Suppressor macrophage (primary cell): ENCODE measurements around the gene RIPOR3.
"Not testable (repeated sequence)": the region's sequence is repeated elsewhere in the genome, so short reads cannot be mapped to it uniquely, and the experiment has no call there.

Source experiments
- DNase-seq, 4 experiments: peaks; one replicate each; pipeline ENCODE4 v3.0.0-alpha.2; 2020 to 2022

The RIPOR3 gene

DNA sequence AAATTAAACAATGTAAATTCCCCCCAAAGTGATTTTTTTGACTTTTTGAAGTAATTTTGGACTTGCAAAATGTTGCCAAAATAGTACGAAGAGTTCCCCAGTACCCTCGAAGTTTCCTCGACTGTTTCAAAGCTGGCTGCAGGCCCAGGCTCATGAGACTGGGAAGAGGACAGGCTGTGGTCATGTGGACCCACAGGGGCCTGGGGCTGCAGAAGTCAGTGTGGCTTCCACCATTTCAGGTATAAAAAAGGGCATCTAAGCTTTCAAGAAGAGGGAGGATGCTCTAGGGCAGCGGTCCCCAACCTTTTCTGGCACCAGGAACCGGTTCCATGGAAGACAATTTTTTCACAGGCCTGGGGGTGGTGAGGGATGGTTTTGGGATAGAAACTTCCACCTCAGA is 106.1 kb downstream of the RIPOR3 start:
- no peak for DNase-seq

DNA sequence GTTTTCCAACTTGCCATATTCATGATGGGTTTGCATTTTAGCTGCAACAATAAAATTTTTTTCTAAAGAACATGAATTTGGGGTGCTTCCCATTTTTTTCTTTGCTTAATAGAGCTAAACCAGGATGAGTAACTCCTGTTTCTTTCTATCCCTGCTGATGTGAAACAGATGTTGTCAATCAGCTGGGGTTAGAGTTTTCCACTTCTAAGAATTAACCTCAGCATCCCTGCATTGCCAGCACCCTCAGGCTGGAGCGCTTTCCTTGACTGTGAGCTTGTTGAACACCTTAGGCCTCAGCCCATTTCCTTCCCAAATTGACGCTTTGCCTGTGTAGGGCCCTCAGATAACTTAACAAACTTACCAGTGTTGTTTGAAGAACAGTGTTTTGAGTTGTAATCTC is 106.7 kb downstream of the RIPOR3 start:
- no peak for DNase-seq

- no peak for DNase-seq
These were observed 107.7 kb downstream of the RIPOR3 start for GRCh38 chr20:50583442-50584150.

DNA sequence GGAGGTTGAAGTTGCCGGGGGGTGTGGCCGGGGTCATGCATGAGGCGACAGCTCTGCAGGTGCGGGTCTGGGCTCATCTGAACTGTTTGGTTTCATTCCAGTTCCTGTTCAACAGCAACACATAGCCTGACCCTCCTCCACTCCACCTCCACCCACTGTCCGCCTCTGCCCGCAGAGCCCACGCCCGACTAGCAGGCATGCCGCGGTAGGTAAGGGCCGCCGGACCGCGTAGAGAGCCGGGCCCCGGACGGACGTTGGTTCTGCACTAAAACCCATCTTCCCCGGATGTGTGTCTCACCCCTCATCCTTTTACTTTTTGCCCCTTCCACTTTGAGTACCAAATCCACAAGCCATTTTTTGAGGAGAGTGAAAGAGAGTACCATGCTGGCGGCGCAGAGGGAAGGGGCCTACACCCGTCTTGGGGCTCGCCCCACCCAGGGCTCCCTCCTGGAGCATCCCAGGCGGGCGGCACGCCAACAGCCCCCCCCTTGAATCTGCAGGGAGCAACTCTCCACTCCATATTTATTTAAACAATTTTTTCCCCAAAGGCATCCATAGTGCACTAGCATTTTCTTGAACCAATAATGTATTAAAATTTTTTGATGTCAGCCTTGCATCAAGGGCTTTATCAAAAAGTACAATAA is 108.6 kb downstream of the RIPOR3 start:
- no peak for DNase-seq

GRCh38 chr20:50582092-50582491 is 109.2 kb downstream of the RIPOR3 start:
- no peak for DNase-seq

GRCh38 chr20:50580842-50581544 is 110.3 kb downstream of the RIPOR3 start:
- no peak for DNase-seq

DNA sequence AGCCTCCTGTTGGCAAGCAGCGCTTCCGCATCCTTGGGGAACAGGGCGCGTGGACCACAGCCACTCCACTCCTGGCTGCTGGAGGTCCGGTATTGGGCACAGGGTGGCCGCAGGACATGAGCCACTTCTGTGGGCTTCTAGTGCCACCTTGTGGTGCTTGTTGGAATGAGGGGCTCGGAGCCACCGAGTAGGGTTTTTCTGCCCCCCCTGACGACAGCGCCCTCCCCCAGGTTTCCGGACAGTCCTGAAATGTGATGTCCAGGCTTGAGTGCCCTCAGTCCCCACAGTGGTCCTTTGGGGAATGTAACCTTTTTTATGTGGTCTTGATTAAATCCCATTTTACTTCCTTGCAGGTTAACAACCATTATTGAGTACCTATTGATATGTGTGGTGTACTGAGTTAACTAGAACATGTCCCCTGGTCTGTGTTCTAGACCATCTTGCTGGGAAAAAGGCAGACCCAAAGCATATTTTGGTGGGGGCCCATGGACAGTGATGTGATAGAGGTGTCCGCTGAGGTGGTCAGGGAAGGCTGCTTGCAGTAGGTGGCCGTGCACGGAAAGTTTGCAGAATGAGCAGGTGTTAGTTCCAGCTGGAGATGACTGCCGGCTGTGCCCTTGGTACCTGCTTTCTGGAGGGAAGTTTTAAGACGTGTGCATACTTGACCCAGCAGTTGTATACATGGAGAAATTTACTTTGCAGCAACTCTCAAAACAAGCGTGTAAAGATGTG is 111.2 kb downstream of the RIPOR3 start:
- peak; percentile 54 to 72 (median 62) for DNase-seq

DNA sequence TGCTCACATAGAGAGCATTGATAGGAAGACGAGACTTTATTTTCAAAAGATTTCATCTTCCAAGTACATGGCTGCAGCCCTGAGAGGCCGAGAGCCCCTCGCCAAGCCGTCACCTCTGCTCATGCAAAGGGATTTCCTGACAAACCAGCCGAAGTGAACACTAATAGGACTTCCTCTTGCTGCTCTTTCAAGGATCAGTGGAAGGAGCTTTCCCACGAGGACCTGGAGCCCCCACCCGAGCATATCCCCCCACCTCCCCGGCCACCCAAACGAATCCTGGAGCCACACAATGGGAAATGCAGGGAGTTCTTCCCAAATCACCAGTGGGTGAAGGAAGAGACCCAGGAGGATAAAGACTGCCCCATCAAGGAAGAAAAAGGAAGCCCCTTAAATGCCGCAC is 111.8 kb downstream of the RIPOR3 start:
- DNase-seq: no peak

DNA sequence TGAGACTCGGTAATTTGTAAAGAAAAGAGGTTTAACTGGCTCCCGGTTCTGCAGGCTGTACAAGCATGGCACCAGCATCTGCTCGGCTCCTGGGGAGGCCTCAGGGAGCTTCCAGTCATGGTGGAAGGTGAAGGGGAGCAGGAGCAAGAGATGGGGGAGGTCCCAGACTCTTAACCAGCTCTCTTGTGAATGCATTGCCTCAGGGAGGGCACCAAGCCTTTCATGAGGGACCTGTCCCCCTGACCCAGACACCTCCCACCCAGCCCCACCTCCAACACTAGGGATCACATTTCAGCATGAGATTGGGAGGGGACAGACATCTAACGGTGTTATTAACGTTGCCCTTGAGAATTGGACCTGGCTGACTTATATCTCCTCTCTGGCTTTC is 112.6 kb downstream of the RIPOR3 start:
- no peak for DNase-seq

DNA sequence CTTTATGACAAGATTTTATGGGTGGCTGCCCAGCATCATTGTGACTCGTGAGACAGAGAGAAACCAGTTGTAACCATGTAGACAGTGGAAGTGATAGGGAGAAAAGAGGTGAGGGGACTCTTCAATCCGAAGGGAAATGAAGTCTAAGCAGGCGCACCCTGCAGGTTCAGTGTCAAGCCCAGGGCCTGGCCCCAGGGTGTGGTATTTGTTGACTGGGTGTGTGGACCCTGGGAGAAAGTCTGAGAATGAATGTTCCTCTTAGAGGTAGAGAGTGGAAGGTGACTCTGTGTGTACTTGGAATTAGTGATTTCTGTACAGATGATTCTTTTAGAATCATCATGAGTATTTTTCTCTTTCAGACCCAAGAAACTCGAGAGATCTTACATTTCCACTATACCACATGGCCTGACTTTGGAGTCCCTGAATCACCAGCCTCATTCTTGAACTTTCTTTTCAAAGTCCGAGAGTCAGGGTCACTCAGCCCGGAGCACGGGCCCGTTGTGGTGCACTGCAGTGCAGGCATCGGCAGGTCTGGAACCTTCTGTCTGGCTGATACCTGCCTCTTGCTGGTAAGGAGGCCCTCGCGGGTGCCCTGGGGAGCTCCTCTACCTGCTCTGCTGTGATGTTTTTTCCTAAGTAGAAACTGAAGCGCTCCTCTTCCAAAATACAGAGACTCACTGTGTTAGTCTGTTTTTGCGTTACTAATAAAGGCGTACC is 113.1 kb downstream of the RIPOR3 start:
- DNase-seq: no peak

- no peak for DNase-seq
These were observed 113.9 kb downstream of the RIPOR3 start for GRCh38 chr20:50577175-50578018.

DNA sequence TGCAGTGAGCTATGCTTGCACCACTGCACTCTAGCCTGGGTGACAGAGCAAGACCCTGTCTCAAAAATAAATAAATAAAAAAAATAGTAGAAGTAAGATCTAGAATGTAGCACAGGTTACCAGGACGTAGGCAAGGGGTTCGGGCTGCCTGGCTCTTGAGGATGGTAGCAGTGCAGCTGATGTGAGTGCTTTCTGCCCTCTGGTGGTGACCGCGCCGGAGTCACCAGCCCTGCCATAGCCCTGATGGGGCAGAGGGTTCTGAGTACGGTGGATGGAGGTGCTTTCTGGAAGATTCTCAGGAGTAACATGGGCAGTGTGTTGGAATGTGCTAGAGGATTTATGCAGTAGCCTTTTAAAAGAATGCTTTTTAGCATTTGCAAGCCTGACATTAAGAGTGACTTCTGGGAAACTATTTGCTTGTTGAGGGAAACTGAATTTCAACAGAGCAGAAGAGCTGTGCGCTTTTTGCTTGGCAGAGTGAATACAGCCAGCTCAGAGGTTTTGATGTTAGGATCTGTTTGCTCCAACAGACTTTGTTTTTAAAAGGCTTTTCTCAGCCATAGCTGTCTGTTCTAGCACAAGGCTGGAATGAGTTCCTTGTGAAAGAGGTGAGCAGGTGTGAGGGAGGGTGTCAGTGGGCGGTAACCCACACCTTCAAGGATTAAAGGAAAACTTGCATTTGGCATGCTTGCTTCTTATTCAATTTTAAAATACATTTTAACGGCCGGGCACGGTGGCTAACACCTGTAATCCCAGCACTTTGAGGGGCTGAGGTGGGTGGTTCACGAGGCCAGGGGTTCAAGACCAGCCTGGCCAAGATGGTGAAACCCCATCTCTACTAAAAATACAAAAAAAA is 115.2 kb downstream of the RIPOR3 start:
- DNase-seq: peak; percentile 60 to 77 (median 67)

DNA sequence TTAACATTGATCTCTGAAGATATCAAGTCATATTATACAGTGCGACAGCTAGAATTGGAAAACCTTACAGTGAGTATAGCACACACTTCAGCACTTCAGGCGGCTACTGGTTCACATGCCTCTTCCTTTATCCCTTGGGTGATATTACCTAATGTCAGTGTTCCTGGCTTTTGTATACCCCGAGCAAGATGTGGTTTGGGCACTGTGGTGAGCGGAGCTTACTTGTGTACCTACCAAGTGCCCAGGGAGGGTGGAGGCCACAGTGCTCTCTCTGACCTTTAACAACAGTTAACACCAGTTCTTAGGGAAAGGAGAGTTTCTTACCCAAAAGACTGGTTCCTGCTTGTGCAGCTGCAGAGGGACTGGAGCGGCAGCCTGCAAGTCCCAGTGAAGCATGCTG is 116.8 kb downstream of the RIPOR3 start:
- DNase-seq: no peak

GRCh38 chr20:50574108-50574507 is 117.2 kb downstream of the RIPOR3 start:
- no peak for DNase-seq

DNA sequence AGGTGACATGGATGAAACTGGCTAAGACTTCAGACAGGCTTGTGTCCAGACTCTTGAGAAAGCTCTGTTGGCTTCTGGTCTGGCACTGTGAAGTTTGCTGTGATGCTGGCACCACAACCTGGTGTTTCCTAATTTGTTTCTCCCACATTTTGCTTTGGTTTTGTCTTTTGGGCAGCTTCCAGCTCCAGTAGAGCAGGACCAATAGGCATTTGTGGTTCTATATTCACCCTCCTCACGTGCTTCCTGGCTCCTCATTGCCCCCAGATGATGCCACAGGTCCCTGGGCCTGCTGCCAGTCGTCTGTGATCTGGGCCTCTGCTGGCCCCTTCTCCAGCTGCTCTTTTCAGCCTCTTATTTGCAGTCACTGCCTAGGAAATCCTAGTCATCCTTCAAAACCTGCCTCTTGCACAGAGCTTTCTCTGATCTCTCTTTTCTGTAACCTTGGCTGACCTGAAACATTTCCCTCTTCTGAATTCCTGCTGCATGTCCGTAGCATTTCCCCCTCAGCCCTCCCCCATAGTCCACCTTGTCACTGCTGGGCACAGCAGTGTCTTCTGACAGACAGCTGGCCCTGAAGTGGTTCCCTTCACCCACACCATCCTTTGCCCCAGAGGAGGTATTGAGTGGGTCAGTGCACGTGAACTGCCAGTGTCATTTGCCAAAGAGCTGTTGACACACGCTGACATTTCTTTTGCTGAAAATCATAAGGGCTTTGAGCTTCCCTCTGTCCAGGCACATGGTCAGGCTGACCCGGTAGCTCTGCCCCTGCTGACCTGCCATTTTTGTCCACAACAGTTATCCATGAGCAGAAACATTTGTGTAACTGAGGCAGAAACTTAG is 118.2 kb downstream of the RIPOR3 start:
- DNase-seq: peak; percentile 80 to 92 (median 86)

DNA sequence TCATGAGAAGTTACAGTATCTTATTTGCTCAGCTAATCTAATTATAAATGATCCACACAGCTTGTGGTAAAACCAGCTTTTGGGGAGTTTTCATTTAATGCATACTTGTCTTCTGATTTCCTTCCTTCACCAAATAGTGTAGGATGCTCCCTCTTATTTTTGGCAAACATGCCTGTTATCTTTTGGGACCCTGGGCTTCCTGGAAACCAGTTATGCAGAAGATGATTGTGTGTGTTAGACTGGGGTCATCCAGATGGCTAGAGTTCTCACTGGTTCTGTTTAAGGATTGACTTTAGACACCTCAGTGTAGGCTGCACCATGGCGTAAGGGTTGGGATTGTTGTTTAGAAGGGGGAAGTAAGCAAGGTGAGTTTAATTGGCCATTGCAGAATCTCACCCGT is 119.9 kb downstream of the RIPOR3 start:
- DNase-seq: no peak

- peak; percentile 65 to 84 (median 78) for DNase-seq
These were observed 121.2 kb downstream of the RIPOR3 start for GRCh38 chr20:50569864-50570836.

DNA sequence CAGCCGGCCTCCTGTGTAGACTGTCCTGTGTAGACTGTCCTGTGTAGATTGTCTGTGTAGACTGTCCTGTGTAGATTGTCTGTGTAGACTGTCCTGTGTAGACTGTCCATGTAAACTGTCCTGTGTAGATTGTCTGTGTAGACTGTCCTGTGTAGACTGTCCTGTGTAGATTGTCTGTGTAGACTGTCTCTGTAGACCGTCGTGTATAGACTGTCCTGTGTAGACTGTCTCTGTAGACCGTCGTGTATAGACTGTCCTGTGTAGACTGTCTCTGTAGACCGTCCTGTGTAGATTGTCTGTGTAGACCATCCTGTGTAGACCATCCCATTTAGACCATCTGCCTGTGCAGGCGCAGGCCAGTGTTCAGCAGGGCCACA is 121.9 kb downstream of the RIPOR3 start:
- not testable (repeated sequence) for DNase-seq
